Stimulated activated CD8-positive, alpha-beta memory T cell treated with anti-CD3 and anti-CD28 coated beads, Interleukin-4, amount 100 ng/mL, for 24 hours (primary cell): ENCODE data around the gene C16orf78.

ENCODE experiments used
- DNase-seq: peaks from one replicate; pipeline ENCODE4 v3.0.0-alpha.2; 2020; ENCODE audit warnings: low read depth

Gene C16orf78

DNA sequence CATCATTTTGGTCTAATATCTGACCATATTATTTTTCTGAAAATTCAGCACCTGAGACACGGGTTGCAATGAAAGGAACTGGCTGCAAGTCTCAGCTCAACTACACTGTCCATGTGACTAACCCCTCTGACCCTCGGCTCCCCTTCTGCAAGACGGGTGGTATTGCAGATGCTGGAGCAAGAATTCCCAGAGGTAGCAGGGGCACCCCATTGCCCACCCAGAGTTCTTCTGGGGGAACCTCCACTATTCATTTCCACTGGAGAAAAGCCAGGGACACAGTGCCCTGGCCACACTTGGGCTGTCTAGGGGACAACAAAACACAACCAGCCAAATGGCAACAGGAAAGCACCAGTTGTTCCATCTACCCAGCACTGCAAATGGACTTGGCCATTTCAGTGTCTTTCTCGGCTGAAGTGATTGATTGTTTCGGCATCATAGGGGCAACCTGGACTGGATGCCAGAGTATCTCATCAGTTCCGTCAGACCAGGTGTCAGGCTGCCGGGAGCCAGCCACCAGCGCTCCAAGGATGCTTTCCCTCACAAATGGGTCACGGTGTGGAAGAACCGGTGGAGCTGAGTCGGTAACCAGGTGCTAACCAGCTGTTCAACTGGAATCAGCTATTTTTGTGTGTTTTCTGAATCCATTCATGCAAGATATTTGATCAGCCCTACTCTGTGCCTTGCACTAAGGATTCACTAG lies 58.1 kb downstream of the C16orf78 start:
- DNase-seq: no peak

DNA sequence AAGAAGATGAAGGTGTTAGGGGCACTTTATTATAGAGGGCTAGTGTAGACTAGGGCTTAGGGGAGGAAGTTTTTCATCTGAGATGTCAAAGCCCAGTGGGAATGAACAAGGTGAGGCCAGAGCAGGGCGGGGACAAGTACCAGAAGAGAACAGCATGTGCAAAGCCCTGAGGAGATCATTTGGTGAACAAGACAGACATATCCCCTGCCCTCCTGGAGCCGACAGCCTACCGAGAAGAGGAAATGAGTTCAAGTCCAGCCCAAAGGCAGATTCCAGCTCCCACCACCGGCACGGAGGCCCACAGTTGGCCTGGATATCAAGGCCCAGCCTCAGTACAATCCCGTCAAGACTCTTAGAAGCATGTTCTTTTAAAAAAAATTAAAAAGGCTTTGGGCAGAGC lies 61.1 kb downstream of the C16orf78 start:
- no peak for DNase-seq

DNA sequence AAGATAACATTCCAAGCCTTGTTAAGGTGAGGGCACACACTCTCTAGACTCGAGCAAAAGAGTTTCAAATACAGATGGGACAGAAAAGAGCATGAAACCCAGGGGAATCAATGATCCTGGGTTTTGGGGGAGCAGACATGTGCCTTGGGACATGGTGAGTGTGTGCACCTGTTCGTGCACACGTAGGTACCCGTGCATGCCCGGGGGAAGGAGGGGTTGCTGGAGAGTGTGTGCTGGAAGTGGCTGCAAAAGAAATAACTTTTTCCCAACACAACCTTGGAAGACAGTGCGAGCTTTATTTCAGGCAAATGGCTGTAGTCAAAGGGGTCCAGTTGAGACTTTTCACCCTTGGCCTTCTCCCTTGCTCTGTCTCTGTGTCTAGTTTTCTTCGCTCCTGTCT lies 62.6 kb downstream of the C16orf78 start:
- no peak for DNase-seq

DNA sequence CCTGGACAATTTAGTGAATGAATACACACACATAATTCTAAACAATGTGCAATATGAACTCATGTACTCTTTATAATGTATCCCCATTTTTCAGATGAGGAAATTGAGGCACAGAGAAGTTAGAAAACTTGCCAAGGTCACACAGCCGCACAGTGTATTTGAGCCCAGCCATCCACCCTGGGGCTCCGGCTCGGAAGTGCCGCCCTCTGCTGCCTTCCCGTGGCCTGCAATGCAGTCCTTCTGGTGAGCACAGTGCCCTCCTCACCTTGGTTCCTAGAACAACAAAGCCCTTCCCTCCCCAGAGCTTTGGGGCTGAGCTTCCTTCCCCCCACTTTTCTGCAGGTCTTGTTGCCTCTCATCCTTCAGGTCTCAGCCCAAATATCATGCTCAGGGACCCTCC lies 63.7 kb downstream of the C16orf78 start:
- DNase-seq: no peak

DNA sequence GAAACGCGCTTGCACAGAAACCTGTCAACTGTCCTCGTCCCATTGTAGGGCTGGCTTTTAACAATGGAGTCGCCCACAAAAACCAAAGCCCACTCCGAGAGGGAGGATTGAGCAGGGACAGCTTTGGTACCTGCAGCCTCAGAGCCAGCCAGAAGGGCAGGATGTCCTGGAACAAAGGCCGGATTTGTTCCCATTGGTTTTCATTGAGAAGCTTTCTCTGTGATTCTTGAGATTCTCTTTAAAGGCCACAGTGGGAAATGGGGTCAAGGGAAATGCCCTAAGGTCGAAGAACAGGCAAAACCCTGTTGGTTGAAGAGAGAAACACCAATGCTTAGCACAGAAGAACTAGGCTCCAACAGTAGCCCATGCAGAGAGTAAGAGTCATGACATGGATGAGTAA lies 65.4 kb downstream of the C16orf78 start:
- no peak for DNase-seq

DNA sequence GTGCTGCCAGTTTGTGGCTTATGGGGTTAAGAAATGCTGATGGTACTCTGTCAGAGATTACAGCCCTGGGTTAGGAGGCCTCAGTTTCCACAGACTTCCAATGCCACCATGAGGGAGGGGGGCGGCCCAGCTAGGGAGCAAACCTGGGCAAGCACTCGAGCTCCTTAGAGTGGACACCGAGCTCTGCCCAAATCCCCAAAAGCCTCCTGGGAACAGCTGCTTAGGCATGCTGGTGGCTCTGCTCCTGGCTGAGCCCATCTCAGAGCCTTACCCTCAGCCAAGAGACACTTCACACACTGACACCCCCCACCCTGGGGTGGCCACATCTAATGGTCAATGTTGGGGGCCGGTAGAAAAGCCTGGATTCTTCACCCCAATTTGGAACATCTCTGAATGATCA lies 66.1 kb downstream of the C16orf78 start:
- DNase-seq: no peak

DNA sequence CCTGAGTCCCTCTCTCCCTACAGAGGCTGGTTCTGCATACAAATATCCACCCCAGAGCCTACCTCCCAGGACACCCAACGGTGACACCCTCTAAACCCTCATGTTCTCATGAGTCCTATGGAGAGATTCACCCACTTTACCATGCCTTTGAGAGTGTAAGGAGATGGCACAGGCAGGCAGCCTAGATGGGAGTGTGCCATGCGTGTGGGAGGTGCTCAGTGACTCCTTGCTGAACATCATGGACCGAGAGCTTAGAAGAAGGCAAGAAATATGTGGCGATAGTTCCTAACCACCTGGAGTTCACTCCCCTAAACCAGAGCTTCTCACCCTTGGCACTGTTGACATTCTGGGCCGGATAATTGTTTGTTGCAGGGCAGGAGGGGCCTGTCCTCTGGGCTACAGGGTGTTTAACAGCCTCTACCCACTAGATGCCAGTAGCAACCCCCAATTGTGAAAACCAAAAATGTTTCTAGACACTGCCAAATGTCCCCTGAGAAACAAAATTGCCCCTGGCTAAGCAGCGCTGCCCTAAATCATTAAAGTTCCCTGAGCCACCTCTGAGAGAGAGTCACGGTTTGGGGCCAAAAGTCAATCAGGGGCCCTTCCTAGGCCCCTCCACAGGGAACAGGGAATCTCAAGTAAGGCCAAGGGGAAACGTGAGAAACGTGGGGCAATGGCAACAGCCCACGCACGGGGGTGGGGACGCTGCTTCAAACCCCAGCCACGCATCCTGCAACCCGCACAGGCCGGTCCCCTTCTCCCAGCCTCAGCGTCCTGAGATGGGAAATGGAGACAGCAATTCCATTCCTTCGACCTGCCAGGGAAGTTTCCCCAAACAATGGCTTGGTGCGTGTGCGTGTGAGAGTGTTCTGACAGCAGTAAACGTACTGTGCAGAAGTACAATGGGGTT lies 66.8 kb downstream of the C16orf78 start:
- no peak for DNase-seq

DNA sequence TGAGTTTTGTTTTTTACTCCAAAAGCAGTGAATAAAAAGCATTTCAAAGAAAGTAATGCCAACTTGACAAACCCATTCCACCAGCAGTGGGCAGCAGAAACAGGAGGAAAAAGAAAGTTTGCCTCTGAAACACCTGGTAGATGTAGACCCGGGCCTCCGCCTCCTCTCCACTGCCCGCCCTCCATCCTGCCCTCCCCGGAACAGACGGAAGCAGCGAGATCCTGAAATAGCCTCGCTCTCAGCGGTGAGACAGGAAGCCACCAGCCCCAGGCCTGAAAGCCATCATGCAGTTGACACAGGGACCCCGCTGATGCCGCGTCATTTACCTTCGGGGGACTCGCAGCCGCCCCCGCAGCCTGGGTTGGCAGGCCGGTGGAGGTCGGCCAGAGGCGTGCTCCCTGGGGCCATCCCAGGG lies 67.8 kb downstream of the C16orf78 start:
- DNase-seq: peak; percentile 31

DNA sequence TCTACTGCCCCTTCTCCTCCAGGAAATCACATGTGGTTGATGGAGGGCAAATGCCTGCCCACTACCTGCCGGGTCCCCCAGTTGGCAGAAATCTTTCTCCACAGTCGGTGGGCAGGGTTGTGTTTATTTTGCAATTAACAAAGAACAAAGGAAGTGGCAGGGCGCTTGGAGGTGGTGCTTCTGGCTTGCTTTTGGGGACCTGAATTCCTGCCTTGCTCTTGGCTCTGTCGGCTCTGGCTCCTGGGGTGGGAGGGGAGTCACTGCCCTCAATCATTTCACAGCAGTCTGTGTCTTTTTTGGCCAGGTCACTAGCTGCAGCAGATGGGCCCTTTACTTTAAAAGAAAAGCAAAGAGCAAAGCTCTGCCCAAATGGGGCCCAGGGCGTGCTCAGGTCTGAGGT lies 69.2 kb downstream of the C16orf78 start:
- DNase-seq: no peak

DNA sequence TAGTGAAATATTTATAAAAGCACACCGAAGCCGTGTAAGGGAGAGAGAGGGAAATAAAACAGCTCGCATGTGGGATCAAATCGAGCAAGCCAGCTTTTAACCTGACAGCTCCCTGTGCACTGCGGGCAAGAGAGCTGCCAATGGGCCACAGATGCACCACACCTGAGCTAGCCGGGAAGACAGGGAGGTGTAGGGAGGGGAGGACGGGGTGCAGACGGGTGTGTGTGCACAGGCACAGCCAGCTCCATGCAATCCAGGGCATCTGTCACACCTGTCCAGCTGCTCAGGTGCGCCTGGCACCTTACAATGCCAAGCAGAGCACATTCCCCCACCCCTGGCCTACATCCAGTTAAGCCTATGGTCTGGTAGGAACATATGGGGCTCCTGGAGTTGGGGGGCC lies 70.0 kb downstream of the C16orf78 start:
- no peak for DNase-seq

DNA sequence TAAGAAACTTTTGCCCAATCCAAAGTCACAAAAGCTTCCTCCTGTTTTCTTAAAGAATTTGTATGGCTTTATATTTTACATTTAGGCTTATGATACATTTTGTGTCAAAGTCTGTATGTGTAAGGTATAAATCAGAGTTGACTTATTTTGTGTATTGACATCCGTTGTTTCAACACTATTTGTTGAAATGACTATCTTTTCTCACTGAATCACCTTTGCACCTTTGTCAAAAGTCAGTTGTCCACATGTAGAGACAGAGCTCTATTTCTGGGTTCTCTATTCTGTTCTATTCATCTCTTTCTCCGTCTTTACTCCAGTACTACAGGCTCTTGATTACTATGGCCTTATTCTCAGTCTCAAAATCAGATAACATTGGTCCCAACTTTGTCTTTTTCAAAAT lies 73.2 kb downstream of the C16orf78 start:
- DNase-seq: no peak
